Right renal cortex interstitium (tissue), 3 donors: ENCODE measurements around the gene SMPX. TPM values are rescaled to one million over a fixed set of nuclear protein-coding genes. Genes with fewer than 3 reads are reported as not detected.

Experiments
- DNase-seq, 3 donors: peaks; one replicate each; pipeline ENCODE4 v3.0.0-alpha.2; 2013; ENCODE audit warnings: low read depth in 3 of 3, low spot score in 2 of 3
- polyA plus RNA-seq, 3 donors: library from polyadenylated mRNA; unstranded; fragments of 120-200 nt; gene quantifications; one replicate each; pipeline ENCODE4 v1.2.1, GENCODE V29; 2013; ENCODE audit not compliant: insufficient read length in 3 of 3

The SMPX gene
- polyA plus RNA-seq, 3 donors, result 0.28 to 0.78 (median 0.50) TPM

GRCh38 chrX:21744721-21745120, 13.2 kb downstream of the SMPX start:
- DNase-seq, result no peak

- no peak for DNase-seq
Measured at GRCh38 chrX:21744060-21744459, 13.9 kb downstream of the SMPX start.

DNA sequence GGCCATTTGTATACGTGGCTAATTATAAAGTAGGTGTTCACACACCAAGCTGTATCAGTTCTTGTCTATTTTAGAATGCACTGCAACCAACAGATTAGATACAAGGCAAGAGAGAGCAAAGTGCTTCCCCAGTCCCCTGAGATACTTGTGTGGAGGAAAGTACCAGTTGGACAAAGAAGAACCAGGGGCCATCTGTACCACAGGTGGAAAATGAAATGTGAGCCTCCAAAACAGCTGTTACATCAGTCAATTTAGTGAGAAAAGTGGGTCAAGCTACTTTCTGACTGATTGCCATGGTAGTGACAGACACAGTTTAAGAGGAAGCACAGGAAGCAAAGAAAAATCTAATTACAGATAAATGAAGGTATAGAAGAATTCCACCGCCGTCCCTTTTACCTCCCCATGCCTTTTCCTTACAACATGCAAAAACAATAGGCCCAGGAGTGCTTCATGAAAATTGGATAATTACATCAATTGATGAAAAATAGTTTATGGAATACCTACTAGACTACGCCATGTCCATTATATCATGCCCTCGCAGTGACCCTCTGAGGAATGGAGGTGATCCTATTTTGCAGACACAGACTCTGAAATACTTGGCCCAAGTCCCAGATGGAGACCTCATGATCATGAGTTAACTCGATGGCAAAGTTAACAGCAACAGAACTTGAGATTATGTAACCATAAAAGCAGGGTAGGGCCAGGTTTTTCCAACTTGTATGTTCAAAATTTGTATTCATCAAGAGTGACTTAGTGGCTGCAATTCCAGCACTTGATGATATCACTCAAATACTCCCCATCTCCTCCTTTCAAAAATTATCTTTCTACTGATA, 15.8 kb downstream of the SMPX start:
- no peak for DNase-seq

GRCh38 chrX:21741364-21741763, 16.6 kb downstream of the SMPX start:
- no peak for DNase-seq

DNA sequence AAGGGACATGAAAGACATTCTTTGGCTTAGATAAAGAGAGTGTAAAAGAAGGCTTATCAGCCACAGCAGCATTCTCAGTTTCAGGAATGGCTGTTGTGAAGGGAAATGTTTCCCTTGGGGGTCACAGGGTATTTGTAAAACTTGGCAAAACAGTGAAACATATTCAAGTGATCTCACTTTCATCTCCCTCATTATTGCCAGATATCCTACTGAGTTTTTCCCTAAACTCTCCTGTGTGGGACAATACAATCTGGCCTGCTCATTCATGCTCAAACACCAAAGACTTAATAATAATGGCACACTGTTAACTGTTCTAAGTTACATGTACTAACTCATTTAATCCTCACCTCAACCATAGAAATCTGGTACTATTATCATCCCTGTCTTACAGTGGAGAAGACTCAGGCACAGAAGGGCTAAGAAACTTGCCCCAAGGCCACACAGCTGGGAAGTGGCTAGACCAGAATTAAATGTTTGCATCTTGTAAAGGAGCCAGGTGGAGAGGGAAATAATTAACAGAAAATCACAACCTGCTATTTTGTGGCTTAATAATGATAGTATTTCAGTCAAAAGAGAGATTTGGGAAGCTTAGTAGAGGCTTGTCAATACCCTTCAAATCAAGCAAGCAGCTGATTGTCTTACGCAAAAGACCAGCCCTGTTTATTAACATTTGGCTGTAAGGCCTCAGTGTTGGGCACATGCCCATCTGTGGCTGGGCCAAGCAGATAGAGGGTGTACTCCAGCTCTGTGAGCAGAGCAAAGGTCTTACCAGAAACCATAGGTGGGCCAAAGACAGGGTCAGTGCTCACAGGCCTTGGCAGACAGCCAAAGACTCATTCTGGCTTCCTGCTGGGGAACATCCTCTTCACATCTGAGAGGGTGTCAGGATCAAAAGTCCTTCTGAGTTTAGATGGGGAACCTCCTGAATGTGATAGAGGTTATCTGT, 17.3 kb downstream of the SMPX start:
- no peak for DNase-seq

GRCh38 chrX:21738950-21739287, 19.0 kb downstream of the SMPX start:
- DNase-seq, result no peak

DNA sequence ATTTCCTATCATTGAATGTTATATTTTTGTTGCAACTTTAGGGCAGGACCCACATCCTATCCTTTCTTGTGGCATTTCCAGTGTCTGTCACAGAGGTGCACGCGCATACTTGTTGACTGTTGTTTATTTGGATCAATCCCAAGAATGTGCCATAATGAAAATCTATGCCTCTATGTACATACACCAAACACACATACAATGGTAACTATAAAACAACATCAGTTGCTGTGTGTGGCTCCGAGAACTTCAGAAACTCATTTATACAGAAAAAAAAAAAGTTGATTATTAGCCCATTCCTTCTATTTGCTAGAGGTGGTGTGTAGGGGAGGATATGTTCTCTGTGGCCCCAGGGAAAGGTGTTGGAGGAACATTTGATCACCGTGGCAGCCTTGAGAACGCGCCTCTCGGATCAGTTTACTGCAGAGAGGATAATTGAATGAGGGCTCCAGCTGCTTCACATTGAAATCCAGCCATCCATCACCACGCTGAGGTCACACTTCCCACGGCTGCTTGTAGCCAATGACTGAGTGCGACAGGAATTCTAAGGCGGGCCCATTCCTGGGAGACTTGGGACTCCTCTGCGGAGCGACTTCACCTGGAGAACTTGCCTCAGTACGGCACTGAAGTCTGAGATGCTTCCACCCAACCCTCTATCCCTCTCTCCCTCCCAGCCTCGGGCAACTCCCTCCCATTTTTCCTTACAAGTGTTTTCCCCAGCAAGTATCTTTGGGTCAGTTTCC, 19.5 kb downstream of the SMPX start:
- DNase-seq, result peak in 1 of 3 donors; percentile 21

GRCh38 chrX:21735768-21736127, 22.2 kb downstream of the SMPX start:
- no peak for DNase-seq

GRCh38 chrX:21735038-21735767, 22.7 kb downstream of the SMPX start:
- no peak for DNase-seq

DNA sequence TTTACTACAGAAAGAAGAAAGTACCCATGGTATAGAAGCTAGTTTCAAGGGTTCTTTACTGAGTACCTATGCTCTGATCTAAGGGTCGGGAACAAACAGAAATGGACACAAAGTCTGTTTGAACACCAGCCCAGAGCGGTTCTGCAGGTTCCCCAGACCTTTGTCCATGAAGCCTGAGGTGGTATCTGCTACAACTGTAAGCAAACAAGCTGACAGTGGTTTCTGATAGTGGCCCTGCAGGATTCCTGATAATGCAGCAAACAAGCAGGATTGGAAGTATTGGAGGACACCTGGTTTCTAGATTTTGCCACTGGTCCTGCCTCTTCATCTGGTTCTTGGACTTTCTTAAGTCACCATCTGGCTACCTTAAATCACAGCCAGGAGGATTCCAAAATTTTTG, 23.7 kb downstream of the SMPX start:
- DNase-seq, result no peak

DNA sequence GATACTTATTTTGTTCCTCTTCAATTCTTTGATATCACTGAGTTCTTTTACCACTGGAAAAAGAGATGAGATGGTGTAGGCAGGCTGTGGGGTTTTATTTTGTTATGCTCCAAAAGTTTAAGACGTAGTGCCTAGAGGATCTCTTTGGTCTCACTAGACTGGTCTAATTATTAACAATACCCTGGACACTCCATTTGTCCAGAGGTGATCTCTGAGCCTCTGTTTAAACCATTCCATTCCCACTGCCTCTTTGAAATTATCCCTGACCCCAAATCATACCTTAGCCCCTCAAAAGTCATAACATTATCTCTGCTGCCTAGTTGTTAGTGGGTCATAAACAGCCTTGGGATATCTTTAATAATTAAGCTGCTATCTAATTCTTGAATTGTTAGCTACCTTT, 24.2 kb downstream of the SMPX start:
- DNase-seq, result no peak

DNA sequence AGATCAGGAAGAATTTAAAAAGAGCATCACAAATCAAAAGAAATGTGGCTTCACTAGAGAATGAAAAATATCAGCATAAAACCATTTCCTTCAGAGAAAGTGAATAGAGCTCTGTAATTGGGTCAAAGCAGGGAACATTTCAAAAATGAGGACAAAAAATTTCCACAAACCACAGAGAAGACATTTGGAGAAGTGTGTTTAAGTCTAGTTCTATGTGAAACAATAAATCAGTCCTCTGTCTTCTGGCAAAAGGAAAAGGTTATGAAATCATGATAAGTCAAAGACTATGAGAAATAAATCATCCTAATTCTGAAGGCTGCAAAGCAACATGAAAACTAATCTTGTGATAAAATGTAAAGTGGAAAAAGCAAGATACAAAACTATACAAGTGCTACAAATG, 27.9 kb downstream of the SMPX start:
- DNase-seq, result no peak

- DNase-seq, result no peak
Measured at GRCh38 chrX:21728276-21728968, 29.5 kb downstream of the SMPX start.

DNA sequence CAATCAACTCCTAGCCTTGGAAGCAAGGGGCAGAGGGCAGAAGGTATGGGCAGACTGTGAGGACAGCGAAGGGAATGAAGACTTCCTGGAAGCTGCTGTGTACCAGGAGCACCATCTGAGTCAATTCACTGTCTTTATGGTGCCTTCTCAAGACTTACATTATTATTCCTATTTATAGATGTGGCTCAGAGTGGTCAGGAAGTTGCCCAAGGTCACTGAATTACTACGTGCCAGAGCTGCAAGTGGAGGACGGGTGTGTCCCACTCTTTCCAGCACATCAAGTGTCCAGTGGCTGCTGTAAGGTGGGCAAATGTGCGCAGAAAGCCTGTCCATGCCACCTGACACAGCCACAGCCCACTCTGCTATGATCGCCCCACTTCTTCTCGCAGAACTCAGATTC, 32.0 kb downstream of the SMPX start:
- DNase-seq, result no peak

GRCh38 chrX:21725496-21725895, 32.4 kb downstream of the SMPX start:
- no peak for DNase-seq

- DNase-seq, result no peak
Measured at GRCh38 chrX:21723814-21724213, 34.1 kb downstream of the SMPX start.

GRCh38 chrX:21723084-21723483, 34.8 kb downstream of the SMPX start:
- no peak for DNase-seq

DNA sequence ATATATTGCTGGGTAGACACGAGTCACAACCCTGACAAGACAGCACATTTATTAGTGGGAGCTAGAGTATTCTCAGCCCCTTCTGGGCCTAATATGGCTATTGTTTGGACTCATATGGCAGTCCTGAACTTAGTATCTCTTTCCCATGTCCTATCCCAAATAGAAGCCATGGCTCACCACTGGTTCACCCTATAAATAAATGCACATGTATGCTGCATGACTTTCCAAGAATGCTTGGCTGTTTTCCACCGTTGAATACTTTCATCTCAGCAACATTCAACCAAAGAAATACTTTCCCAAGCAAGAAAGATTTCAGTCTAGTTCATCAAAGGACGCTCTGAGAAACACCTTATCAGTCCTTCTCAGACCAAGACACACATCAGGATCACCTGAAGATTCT, 36.7 kb downstream of the SMPX start:
- no peak for DNase-seq

- DNase-seq, result no peak
Measured at GRCh38 chrX:21718575-21718974, 39.3 kb downstream of the SMPX start.

DNA sequence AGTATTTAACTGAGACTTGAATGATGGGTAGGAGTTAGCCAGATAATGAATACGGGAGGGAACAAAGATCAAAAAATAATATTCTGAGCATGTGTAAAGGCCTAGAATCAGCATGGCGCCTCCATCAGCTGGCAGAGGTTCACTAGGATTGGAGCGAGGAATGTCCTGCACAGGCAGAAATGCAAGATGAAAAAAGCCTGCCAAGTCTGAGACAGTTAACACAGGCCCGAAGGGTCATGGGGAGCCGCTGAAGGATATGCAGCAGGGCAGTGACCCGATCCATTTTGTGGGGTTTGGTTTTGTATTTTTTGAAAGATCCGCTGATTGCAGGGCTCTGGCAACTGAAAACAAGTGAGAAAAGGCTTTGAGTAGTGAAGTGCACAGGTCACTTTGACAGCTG, 40.1 kb downstream of the SMPX start:
- no peak for DNase-seq
